GM21367 (cell line): ENCODE data around the gene KCNMB2.
A peak's percentile ranks its signal among the peaks of the same experiment; 100 is the strongest.

ENCODE experiments used
- ATAC-seq: cut with Tn5 transposase; IDR thresholded peaks from one replicate; pipeline ENCODE4 v1.9.1; 2021; ENCODE audit not compliant: unreplicated experiment

The KCNMB2 gene

GRCh38 chr3:178536211-178537079 is at the start of gene KCNMB2:
KCNMB2 (plus strand) TSS chr3:178536436.
- ATAC-seq, result no peak

DNA sequence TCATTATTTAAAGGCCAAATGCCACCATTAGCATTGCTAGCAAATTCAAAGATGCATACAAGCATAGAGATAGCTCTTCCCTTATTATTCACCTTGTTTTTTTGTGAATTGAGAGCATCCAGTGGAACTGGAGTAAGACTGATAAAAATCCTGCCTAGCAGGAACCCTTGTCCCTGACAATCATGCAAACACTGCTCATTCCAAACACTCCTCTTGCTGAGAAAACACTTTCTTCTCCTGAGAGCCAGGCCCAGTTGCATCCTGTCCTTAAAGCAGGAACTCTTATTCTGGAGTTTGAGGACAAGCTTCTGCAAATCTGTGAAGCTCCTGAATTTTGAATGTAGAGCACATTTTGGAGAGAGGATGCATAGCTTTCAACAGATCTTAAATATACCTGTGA is 49.3 kb upstream of the KCNMB2 start:
- ATAC-seq, result no peak

GRCh38 chr3:178487752-178488151 is 48.5 kb upstream of the KCNMB2 start:
- ATAC-seq, result no peak

- no peak for ATAC-seq
These were observed 44.5 kb upstream of the KCNMB2 start for GRCh38 chr3:178491751-178492150.

DNA sequence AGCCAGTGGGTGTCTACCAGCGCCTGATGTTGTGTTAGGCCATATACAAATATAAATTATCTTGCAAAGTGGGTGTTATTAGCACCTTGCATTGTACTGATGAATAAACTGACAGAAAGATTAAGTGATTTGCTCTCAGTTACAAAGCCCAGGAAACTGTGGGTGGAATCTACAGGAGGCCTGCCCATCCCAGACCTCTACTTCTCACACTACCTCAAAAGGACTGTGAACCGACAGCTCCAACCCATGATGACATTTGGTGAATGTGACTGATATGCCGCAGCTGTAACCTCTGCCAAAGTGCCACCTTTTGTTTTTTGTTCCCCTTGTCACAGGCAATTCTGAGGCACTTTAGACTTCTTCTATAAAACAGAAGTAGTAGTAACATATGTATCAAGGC is 43.7 kb upstream of the KCNMB2 start:
- ATAC-seq, result no peak

DNA sequence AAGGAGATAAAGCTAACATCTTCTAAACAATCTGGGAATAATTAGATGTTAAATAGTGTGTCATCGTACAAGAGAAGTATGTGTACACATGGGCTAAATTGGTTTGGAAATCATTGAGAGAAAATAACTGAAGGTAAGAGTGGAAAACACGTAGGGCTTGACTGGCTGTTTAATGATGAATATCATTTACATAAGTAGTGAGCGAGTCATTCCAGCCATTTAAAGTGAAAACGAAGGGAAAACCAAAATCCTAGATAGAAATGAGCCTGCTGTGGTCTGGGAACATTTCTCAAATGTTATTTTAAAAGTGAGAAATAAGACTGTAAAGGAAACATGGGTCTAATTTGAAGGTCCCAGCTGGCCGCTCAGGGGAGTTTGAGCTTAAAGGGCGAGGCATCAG is 41.9 kb upstream of the KCNMB2 start:
- no peak for ATAC-seq

DNA sequence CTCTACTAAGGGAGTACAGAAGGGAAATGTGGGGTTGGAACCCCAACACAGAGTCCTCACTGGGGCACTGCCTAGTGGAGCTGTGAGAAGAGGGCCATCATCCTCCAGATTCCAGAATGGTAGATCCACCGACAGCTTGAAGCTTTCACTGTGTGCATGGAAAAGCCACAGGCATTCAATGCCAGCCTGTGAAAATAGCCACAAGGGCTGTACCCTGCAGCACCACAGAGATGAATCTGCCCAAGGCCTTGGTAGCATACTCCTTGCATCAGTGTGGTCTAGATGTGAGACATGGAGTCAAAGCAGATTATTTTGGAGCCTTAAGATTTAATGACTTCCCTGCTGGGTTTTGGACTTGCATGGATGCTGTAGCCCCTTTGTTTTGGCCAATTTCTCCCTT is 39.3 kb upstream of the KCNMB2 start:
- no peak for ATAC-seq

DNA sequence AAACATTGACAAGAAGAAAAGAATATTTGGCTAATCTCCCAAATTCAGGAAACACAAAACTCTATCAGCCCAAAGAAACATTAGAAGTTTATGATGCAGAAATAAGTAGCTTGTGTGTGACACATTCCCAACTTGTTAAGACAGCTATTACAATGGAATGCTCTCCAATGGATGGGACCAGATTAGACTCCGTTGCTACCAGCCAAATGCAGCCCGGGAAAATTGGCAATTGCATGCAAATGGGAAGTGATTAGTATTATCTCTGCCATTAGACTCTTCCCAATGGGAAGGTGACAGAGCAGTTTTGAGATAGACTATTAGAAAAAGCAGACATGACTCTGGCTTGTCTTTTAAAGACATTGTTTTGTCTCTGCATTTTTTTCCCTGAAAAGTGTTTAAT is 37.4 kb upstream of the KCNMB2 start:
- ATAC-seq, result no peak

- no peak for ATAC-seq
These were observed 35.6 kb upstream of the KCNMB2 start for GRCh38 chr3:178500631-178501030.

DNA sequence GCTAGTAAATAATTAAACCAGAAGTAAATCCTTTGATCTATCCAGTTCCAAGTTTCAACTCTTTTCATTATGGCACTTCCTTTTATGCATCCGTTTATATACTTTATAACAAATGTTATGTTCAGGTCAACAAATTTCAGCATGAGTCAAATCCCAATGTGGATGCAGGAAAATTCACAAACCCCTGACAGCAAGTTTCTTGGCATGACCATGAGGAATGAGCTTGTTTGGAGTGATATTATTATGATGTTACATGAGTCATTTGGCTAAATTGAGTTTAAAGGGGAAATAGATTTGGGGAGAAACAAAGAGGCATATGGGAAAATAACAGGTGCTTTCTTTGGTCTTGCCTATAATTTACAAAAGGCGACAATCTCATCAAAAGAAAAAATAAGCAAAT is 32.1 kb upstream of the KCNMB2 start:
- ATAC-seq, result no peak

GRCh38 chr3:178505832-178506231 is 30.4 kb upstream of the KCNMB2 start:
- ATAC-seq, result no peak

GRCh38 chr3:178507507-178508442 is 28.5 kb upstream of the KCNMB2 start:
- ATAC-seq, result no peak

DNA sequence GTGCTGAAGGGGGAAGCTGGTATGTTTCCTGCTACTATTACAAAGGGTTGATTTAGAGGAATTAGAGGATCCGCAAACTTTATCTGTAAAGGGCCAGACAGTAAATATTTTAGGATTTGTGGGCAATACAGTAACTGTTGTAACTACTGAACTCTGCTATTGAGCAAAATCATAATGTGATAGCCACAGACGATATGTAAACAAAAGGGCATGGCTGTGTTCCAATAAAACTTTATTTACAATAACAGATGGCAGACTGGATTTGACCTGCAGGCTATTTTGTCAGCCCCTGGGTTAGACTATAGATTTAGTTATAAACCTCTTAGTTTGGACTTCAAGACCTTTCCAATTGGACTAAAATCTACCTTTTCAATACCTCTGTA is 27.8 kb upstream of the KCNMB2 start:
- ATAC-seq, result no peak

DNA sequence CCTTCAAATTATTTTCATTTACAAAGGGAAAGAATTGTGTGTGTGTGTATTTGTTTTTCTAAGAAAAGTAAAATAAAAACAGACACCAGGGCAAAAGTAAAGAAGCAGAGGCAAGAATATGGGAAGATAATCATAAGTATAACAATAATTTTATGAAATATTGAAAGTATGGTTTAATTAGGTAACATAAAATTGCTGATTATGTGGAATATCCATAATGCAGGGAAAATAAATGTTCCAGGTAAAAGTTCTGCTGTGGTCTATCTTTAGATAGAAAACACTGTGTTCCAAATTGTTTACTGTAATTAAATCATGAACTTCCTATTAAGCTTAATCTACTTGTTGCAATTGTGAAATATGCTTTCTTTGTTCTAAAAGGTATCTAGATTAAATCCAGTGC is 25.7 kb upstream of the KCNMB2 start:
- ATAC-seq, result no peak

DNA sequence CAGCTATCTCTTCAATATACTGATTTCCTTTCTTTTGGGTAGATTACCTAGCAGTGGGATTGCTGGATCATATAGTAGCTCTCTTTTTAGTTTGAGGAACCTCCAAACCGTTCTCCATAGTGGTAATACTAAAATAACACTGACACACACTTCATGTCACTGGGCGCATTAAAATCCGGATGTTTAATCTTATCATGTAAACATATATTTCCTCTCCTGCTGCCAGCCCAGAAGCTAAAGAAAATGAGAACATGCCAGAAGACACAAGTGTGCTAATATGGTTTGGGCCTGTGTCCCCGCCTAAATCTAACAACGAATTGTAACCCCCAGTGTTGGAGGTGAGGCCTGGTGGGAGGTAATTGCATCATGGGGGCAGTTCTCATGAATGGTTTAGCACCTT is 23.6 kb upstream of the KCNMB2 start:
- no peak for ATAC-seq

DNA sequence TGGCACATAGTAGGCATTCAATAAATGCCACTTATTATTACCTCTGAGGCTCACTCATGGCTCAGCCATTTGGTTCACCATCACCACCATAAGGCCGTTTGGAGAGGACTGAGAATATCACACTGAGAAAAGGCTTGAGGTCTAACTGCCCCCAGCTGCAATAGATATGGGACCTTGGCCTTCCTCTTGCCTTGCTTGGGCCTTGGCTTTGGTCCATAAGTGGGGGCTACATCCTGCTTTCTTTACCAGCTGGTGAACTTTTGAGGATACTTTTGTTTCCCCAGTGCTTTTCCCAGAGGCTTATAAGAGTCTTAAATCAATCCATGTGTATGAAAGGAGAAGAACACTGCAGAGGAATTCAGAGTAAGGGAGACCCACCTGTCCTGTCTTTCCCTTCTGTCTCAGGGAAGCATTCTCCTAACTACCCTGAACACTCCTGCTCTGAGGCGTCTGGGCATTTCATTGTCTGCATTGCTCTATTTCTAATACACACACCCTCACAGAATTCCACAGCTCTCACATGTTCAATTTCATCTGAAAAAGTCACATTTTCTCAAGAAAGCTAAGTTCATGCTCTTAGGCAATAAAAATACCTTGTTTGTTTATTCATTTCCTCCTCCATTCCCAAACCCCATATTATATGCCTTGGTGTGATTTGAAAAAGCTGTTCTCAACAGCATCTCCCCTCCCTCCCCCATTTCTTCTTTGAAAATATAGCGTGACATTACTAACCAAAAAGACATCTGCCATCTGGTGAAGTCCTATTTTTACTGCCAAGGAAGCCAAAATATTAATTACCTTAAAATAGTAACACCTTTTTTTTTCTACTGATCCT is 22.5 kb upstream of the KCNMB2 start:
- no peak for ATAC-seq

GRCh38 chr3:178514401-178514800 is 21.8 kb upstream of the KCNMB2 start:
- no peak for ATAC-seq

DNA sequence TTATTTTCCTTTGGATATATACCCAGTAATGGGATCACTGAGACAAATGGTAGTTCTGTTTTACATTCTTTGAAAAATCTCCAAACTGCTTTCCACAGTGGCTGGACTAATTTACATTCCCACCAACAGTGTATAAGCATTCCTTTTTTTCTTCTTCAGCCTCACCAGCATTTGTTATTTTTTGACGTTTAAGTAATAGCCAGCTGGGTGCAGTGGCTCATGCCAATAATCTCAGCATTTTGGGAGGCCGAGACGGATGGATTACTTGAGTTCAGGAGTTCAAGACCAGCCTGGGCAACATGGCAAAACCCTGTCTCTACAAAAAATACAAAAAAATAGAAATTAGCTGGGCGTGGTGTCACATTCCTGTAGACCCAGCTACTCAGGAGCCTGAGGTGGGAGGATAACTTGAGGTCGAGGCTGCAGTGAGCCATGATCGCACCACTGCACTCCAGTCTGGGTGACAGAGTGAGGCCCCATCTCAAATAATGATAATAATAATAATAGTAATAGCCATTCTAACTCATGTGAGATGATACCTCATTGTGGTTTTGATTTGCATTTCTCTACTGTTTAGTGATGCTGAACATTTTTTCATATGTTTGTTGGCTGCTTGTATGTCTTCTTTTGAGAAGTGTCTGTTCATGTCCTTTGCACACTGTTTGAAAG is 21.0 kb upstream of the KCNMB2 start:
- peak; percentile 32 for ATAC-seq

DNA sequence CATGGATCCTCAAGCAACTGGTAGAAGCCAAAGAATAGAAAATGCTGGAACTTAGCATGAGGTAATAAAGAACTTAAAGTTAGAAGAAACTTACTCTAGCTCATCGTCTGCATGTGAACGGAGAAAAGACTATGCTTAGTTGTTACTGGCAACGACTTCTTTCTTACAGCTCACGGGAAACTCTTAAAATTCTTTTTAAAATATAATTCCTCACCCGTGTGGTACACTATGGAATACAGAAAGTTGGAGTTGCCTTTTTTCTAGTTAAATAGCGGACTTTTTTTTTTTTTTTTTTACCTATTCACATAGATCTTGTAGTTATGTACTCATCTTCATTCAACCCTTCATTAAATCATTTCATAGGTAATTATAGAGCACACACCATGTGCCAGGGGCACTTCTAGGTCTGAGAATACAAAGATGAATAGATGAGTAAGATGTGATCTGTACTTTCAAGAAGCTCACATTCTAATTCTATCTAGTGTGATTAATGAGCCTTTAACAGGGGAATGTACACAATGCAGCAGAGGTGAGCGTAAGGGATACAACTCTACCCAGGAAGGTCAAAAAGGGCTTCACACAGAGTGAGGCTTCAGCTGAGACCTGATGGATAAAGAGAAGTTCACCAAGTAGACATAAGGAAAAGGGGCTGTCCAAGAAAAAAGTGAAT is 18.4 kb upstream of the KCNMB2 start:
- no peak for ATAC-seq
